Measurements from ENCODE around the gene RTL10. TPM values are rescaled to one million over a fixed set of nuclear protein-coding genes. Genes with fewer than 3 reads are reported as not detected.
A peak's percentile ranks its signal among the peaks of the same experiment; 100 is the strongest.

RTL10 gene
- polyA plus RNA-seq, 2 donors: 8.1 to 13.8 TPM

- no peaks in the 10 kb centered on the region for H3K27me3 ChIP-seq (ENCODE audit: control insufficient read depth in 1 of 2, insufficient read depth in 2 of 2, low read length in 2 of 2)
- H3K4me1 ChIP-seq (ENCODE audit: control insufficient read depth in 2 of 2, insufficient read depth in 2 of 2, low read length in 1 of 2): peaks cover 2 to 12% of the 10 kb centered on the region in 2 donors
- H3K27ac ChIP-seq (ENCODE audit: low read depth in 2 of 2, low read length in 1 of 2): no peak overlapping the region
- 76 to 84% methylated on average over 36 of the region's 36 CpGs for WGBS, 2 donors
- no peaks in the 10 kb centered on the region for H3K9me3 ChIP-seq (ENCODE audit: control insufficient read depth in 2 of 2, insufficient read depth in 1 of 2, low read depth in 1 of 2, low read length in 1 of 2)
- peaks cover 0 to 4% of the 10 kb centered on the region in 2 donors for H3K36me3 ChIP-seq (ENCODE audit: control insufficient read depth in 2 of 2, insufficient read depth in 2 of 2, low read length in 1 of 2)
- no peak overlapping the region for H3K4me3 ChIP-seq (ENCODE audit: low read depth in 1 of 2, low read length in 2 of 2)
These were observed 42.6 kb downstream of the RTL10 start for GRCh38 chr22:19811811-19812771.

- peaks cover 3 to 21% of the 10 kb centered on the region in 2 donors for H3K4me1 ChIP-seq (ENCODE audit: control insufficient read depth in 2 of 2, insufficient read depth in 2 of 2, low read length in 1 of 2)
- H3K9me3 ChIP-seq (ENCODE audit: control insufficient read depth in 2 of 2, insufficient read depth in 1 of 2, low read depth in 1 of 2, low read length in 1 of 2): no peaks in the 10 kb centered on the region
- peaks cover 0 to 7% of the 10 kb centered on the region in 2 donors for H3K36me3 ChIP-seq (ENCODE audit: control insufficient read depth in 2 of 2, insufficient read depth in 2 of 2, low read length in 1 of 2)
- H3K4me3 ChIP-seq (ENCODE audit: low read depth in 1 of 2, low read length in 2 of 2): no peak overlapping the region
- no peak overlapping the region for H3K27ac ChIP-seq (ENCODE audit: low read depth in 2 of 2, low read length in 1 of 2)
- no peaks in the 10 kb centered on the region for H3K27me3 ChIP-seq (ENCODE audit: control insufficient read depth in 1 of 2, insufficient read depth in 2 of 2, low read length in 2 of 2)
- WGBS, 2 donors: 78 to 85% methylated on average over 12 of the region's 12 CpGs
These were observed 43.5 kb downstream of the RTL10 start for GRCh38 chr22:19811211-19811621.

GRCh38 chr22:19810381-19811201 lies 44.1 kb downstream of the RTL10 start:
- H3K4me3 ChIP-seq (ENCODE audit: low read depth in 1 of 2, low read length in 2 of 2): no peak overlapping the region
- no peak overlapping the region for H3K27ac ChIP-seq (ENCODE audit: low read depth in 2 of 2, low read length in 1 of 2)
- no peaks in the 10 kb centered on the region for H3K9me3 ChIP-seq (ENCODE audit: control insufficient read depth in 2 of 2, insufficient read depth in 1 of 2, low read depth in 1 of 2, low read length in 1 of 2)
- H3K36me3 ChIP-seq (ENCODE audit: control insufficient read depth in 2 of 2, insufficient read depth in 2 of 2, low read length in 1 of 2): peaks cover 0 to 9% of the 10 kb centered on the region in 2 donors
- H3K27me3 ChIP-seq (ENCODE audit: control insufficient read depth in 1 of 2, insufficient read depth in 2 of 2, low read length in 2 of 2): no peaks in the 10 kb centered on the region
- peaks cover 5 to 27% of the 10 kb centered on the region in 2 donors for H3K4me1 ChIP-seq (ENCODE audit: control insufficient read depth in 2 of 2, insufficient read depth in 2 of 2, low read length in 1 of 2)
- WGBS, 2 donors: 60 to 71% methylated on average over 22 to 23 of the region's 23 CpGs

- no peak overlapping the region for H3K4me3 ChIP-seq (ENCODE audit: low read depth in 1 of 2, low read length in 2 of 2)
- H3K4me1 ChIP-seq (ENCODE audit: control insufficient read depth in 2 of 2, insufficient read depth in 2 of 2, low read length in 1 of 2): peaks cover 5 to 24% of the 10 kb centered on the region in 2 donors
- H3K36me3 ChIP-seq (ENCODE audit: control insufficient read depth in 2 of 2, insufficient read depth in 2 of 2, low read length in 1 of 2): peaks cover 0 to 9% of the 10 kb centered on the region in 2 donors
- no peaks in the 10 kb centered on the region for H3K27me3 ChIP-seq (ENCODE audit: control insufficient read depth in 1 of 2, insufficient read depth in 2 of 2, low read length in 2 of 2)
- no peak overlapping the region for H3K27ac ChIP-seq (ENCODE audit: low read depth in 2 of 2, low read length in 1 of 2)
- 89 to 92% methylated on average over 3 of the region's 3 CpGs for WGBS, 2 donors
- no peaks in the 10 kb centered on the region for H3K9me3 ChIP-seq (ENCODE audit: control insufficient read depth in 2 of 2, insufficient read depth in 1 of 2, low read depth in 1 of 2, low read length in 1 of 2)
These were observed 44.9 kb downstream of the RTL10 start for GRCh38 chr22:19809741-19810140.

GRCh38 chr22:19808873-19809478 lies 45.7 kb downstream of the RTL10 start:
- Histone ChIP-seq H3K4me3 (ENCODE audit: low read depth in 1 of 2, low read length in 2 of 2) (no peak overlapping the region), H3K27me3 (ENCODE audit: control insufficient read depth in 1 of 2, insufficient read depth in 2 of 2, low read length in 2 of 2) (no peaks in the 10 kb centered on the region), H3K27ac (ENCODE audit: low read depth in 2 of 2, low read length in 1 of 2) (no peak overlapping the region), H3K36me3 (ENCODE audit: control insufficient read depth in 2 of 2, insufficient read depth in 2 of 2, low read length in 1 of 2) (peaks cover 0 to 9% of the 10 kb centered on the region in 2 donors), H3K9me3 (ENCODE audit: control insufficient read depth in 2 of 2, insufficient read depth in 1 of 2, low read depth in 1 of 2, low read length in 1 of 2) (no peaks in the 10 kb centered on the region), H3K4me1 (ENCODE audit: control insufficient read depth in 2 of 2, insufficient read depth in 2 of 2, low read length in 1 of 2) (peaks cover 5 to 24% of the 10 kb centered on the region in 2 donors)
- 82 to 85% methylated on average over 11 of the region's 11 CpGs for WGBS, 2 donors

GRCh38 chr22:19807914-19808872 lies 46.5 kb downstream of the RTL10 start:
- Histone ChIP-seq H3K4me3 (ENCODE audit: low read depth in 1 of 2, low read length in 2 of 2) (no peak overlapping the region), H3K9me3 (ENCODE audit: control insufficient read depth in 2 of 2, insufficient read depth in 1 of 2, low read depth in 1 of 2, low read length in 1 of 2) (no peaks in the 10 kb centered on the region), H3K27me3 (ENCODE audit: control insufficient read depth in 1 of 2, insufficient read depth in 2 of 2, low read length in 2 of 2) (no peaks in the 10 kb centered on the region), H3K27ac (ENCODE audit: low read depth in 2 of 2, low read length in 1 of 2) (no peak overlapping the region), H3K36me3 (ENCODE audit: control insufficient read depth in 2 of 2, insufficient read depth in 2 of 2, low read length in 1 of 2) (peaks cover 0 to 9% of the 10 kb centered on the region in 2 donors), H3K4me1 (ENCODE audit: control insufficient read depth in 2 of 2, insufficient read depth in 2 of 2, low read length in 1 of 2) (peaks cover 5 to 30% of the 10 kb centered on the region in 2 donors)
- 93 to 94% methylated on average over 20 of the region's 20 CpGs for WGBS, 2 donors

- no peak overlapping the region for H3K4me3 ChIP-seq (ENCODE audit: low read depth in 1 of 2, low read length in 2 of 2)
- 78 to 85% methylated on average over 15 of the region's 15 CpGs for WGBS, 2 donors
- H3K9me3 ChIP-seq (ENCODE audit: control insufficient read depth in 2 of 2, insufficient read depth in 1 of 2, low read depth in 1 of 2, low read length in 1 of 2): no peaks in the 10 kb centered on the region
- H3K27me3 ChIP-seq (ENCODE audit: control insufficient read depth in 1 of 2, insufficient read depth in 2 of 2, low read length in 2 of 2): no peaks in the 10 kb centered on the region
- H3K4me1 ChIP-seq (ENCODE audit: control insufficient read depth in 2 of 2, insufficient read depth in 2 of 2, low read length in 1 of 2): peaks cover 5 to 30% of the 10 kb centered on the region in 2 donors
- peaks cover 0 to 6% of the 10 kb centered on the region in 2 donors for H3K36me3 ChIP-seq (ENCODE audit: control insufficient read depth in 2 of 2, insufficient read depth in 2 of 2, low read length in 1 of 2)
- H3K27ac ChIP-seq (ENCODE audit: low read depth in 2 of 2, low read length in 1 of 2): peak overlapping the region; percentile 26 to 56
These were observed 47.3 kb downstream of the RTL10 start for GRCh38 chr22:19807161-19807913.

All from esophagus (tissue), 2 donors.